ENCODE measurements around the gene IGF2R. TPM values are rescaled to one million over a fixed set of nuclear protein-coding genes. Genes with fewer than 3 reads are reported as not detected.
"Not testable (repeated sequence)": the region's sequence is repeated elsewhere in the genome, so short reads cannot be mapped to it uniquely, and the experiment has no call there.

The IGF2R gene
- total RNA-seq, 4 donors from 2014 or later, result 48.8 to 106 (median 92.3) TPM

GRCh38 chr6:160132776-160133338, 164.0 kb downstream of the IGF2R start:
- Histone ChIP-seq H3K27ac (no peak overlapping the region), H3K36me3 (no peaks in the 10 kb centered on the region), H3K27me3 (no peaks in the 10 kb centered on the region), H3K4me1 (peaks cover 0 to under 1% (median 0%) of the 10 kb centered on the region in 4 donors), H3K9me3 (no peaks in the 10 kb centered on the region), H3K4me3 (no peak overlapping the region)
- DNase-seq, result no peak
- in situ Hi-C loops (cut with MboI; ENCODE audit: low pct_ligation_motif_present in 1 of 4, low pct_unique_long_range_greater_than_20kb in 1 of 4, low sequenced_read_pairs in 3 of 4) (no loop called here), intact Hi-C loops (cut with DNase I; ENCODE audit: low total_unique reads) (loop anchor here (5.0 kb wide), 1 partner anchor 1926 kb away; no protein-coding TSS in a partner anchor)
- TF ChIP-seq POLR2A (IDR thresholded peaks at IDR 0.05), result no peak
- no peak for TF ChIP-seq POLR2AphosphoS5 (IDR thresholded peaks at IDR 0.05)
- no peak for TF ChIP-seq CTCF (IDR thresholded peaks at IDR 0.05)
- no peak for TF ChIP-seq EP300 (IDR thresholded peaks at IDR 0.05; ENCODE audit: low read depth)
- 81 to 100% methylated on average over 4 to 12 of the region's 12 CpGs for WGBS, 2 donors (ENCODE audit: low coverage in 1 of 2)

GRCh38 chr6:160133441-160134336, 164.8 kb downstream of the IGF2R start:
- DNase-seq, result no peak
- in situ Hi-C loops (cut with MboI; ENCODE audit: low pct_ligation_motif_present in 1 of 4, low pct_unique_long_range_greater_than_20kb in 1 of 4, low sequenced_read_pairs in 3 of 4) (no loop called here), intact Hi-C loops (cut with DNase I; ENCODE audit: low total_unique reads) (loop anchor here (5.0 kb wide), 1 partner anchor 1926 kb away; no protein-coding TSS in a partner anchor)
- WGBS, 2 donors (ENCODE audit: low coverage in 1 of 2), result 91 to 92% methylated on average over 17 to 44 of the region's 47 CpGs
- peaks cover 4 to 7% (median 4%) of the 10 kb centered on the region in 4 donors for H3K4me1 ChIP-seq
- no peaks in the 10 kb centered on the region for H3K27me3 ChIP-seq
- H3K4me3 ChIP-seq, result no peak overlapping the region
- TF ChIP-seq CTCF (IDR thresholded peaks at IDR 0.05), result no peak
- TF ChIP-seq EP300 (IDR thresholded peaks at IDR 0.05; ENCODE audit: low read depth), result no peak
- no peak for TF ChIP-seq POLR2AphosphoS5 (IDR thresholded peaks at IDR 0.05)
- TF ChIP-seq POLR2A (IDR thresholded peaks at IDR 0.05), result no peak
- no peaks in the 10 kb centered on the region for H3K36me3 ChIP-seq
- H3K9me3 ChIP-seq, result no peaks in the 10 kb centered on the region
- no peak overlapping the region for H3K27ac ChIP-seq

GRCh38 chr6:160134337-160134751, 165.5 kb downstream of the IGF2R start:
- in situ Hi-C loops (cut with MboI; ENCODE audit: low pct_ligation_motif_present in 1 of 4, low pct_unique_long_range_greater_than_20kb in 1 of 4, low sequenced_read_pairs in 3 of 4); H3K27me3 ChIP-seq: not testable (repeated sequence)

GRCh38 chr6:160134779-160135547, 166.1 kb downstream of the IGF2R start:
- Histone ChIP-seq H3K27me3 (no peaks in the 10 kb centered on the region), H3K4me1 (peaks cover 4 to 9% (median 6%) of the 10 kb centered on the region in 4 donors), H3K9me3 (no peaks in the 10 kb centered on the region), H3K36me3 (no peaks in the 10 kb centered on the region), H3K27ac (no peak overlapping the region), H3K4me3 (no peak overlapping the region)
- in situ Hi-C loops (cut with MboI; ENCODE audit: low pct_ligation_motif_present in 1 of 4, low pct_unique_long_range_greater_than_20kb in 1 of 4, low sequenced_read_pairs in 3 of 4) (no loop called here), intact Hi-C loops (cut with DNase I; ENCODE audit: low total_unique reads) (loop anchor here (5.0 kb wide), 2 partner anchors 322 to 1928 kb away; no protein-coding TSS in a partner anchor)
- TF ChIP-seq CTCF (IDR thresholded peaks at IDR 0.05) (no peak), EP300 (IDR thresholded peaks at IDR 0.05; ENCODE audit: low read depth) (no peak), POLR2A (IDR thresholded peaks at IDR 0.05) (no peak), POLR2AphosphoS5 (IDR thresholded peaks at IDR 0.05) (no peak)
- no peak for DNase-seq
- WGBS, 2 donors (ENCODE audit: low coverage in 1 of 2), result 85% methylated on average over 6 of the region's 6 CpGs; no CpG with 5 or more reads in 1 of the 2 donors

More at GRCh38 chr6:160134337-160134751, 165.5 kb downstream of the IGF2R start:
- DNase-seq, H3K36me3 ChIP-seq, H3K9me3 ChIP-seq, H3K27ac ChIP-seq, H3K4me3 ChIP-seq, H3K4me1 ChIP-seq: not testable (repeated sequence)
- intact Hi-C loops (cut with DNase I; ENCODE audit: low total_unique reads), result loop anchor here (5.0 kb wide), 1 partner anchor 1927 kb away; no protein-coding TSS in a partner anchor
- whole genome bisulfite sequencing, 2 donors (ENCODE audit: low coverage in 1 of 2), result 93% methylated on average over 20 of the region's 20 CpGs; no CpG with 5 or more reads in 1 of the 2 donors
